Measurements from ENCODE around the gene HOXB4.

DNA sequence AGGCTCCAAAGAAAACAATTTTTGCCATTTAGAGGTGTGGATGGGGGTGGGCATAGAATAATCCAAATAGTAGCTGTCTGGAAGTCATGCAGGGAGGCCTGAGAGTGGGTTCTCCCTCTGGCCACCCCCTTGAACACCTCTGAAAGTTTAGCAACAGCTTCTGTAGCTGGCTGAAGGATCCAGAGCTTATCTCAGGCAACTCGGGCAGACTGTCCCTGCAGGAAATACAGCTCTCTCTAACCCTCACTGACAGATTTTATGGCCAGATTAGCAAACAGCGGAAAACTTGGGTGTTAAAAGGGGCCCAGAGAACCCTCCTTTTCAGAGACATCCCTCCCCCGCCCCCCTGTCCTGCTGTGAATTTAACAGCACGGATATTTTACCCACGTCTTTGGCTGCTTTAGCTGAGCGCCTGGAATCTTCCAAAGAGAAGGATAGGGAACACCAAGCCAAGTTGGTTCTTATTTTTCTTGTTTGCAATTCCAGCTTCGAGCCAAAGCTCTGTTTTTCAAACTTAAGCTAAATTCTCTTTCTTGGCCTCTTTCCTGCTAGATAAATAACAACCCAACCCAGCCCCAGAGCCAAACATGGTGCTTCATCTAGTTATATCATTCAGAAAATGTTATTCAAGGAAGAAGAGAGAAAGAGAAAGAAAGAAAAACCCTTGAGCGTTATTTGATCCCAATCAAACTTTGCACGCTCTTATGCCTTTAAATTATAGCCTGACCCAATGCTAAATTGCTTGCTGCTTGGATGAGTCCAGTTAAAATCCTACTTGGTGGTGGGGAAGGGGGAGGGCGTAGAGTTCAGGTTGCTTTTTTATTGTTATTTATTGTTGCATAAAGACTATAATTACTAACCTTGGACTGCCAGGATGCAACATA, 31.0 kb downstream of the HOXB4 start:
- TF ChIP-seq, protein P1, sequence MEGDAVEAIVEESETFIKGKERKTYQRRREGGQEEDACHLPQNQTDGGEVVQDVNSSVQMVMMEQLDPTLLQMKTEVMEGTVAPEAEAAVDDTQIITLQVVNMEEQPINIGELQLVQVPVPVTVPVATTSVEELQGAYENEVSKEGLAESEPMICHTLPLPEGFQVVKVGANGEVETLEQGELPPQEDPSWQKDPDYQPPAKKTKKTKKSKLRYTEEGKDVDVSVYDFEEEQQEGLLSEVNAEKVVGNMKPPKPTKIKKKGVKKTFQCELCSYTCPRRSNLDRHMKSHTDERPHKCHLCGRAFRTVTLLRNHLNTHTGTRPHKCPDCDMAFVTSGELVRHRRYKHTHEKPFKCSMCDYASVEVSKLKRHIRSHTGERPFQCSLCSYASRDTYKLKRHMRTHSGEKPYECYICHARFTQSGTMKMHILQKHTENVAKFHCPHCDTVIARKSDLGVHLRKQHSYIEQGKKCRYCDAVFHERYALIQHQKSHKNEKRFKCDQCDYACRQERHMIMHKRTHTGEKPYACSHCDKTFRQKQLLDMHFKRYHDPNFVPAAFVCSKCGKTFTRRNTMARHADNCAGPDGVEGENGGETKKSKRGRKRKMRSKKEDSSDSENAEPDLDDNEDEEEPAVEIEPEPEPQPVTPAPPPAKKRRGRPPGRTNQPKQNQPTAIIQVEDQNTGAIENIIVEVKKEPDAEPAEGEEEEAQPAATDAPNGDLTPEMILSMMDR (IDR thresholded peaks at IDR 0.05; ENCODE audit: low read depth, low read length), result no peak
- no peak for TF ChIP-seq EZH2phosphoT487 (IDR thresholded peaks at IDR 0.05; ENCODE audit: low read depth)
